ENCODE measurements around the gene TEX22.

The TEX22 gene

DNA sequence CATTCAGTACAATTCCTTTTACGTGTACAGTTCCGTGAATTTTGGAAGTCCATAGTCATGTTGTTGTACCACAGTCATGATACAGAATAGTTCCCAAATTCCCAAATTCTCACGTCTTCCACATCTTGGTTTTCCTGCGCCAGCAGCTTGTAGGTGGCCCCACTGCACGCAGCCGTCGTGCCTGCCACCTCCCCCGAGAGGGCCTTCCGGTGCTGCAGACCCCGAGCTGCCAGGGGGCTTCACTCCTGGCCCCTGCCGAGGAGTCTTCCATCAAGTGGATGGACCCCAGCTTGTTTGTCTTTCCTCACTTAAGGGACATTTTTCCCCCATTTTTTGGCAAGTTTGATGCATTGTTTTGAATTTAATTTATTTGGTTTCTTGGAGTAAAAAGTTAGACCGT is 38.1 kb downstream of the TEX22 start:
- Histone ChIP-seq H3K18ac (ENCODE audit: low read length) (no peak overlapping the region), H3K36me3 (replicated peaks in 1 of 2; ENCODE audit: control insufficient read depth in 2 of 2, insufficient read depth in 2 of 2, low read length in 2 of 2) (peaks cover 13 to 64% of the 10 kb centered on the region in 2 donors), H3K27ac (replicated peaks; ENCODE audit: low read length) (no peak overlapping the region), H2BK120ac (ENCODE audit: low read depth, low read length) (no peak overlapping the region), H3K23ac (ENCODE audit: low read depth, low read length, poor library complexity) (no peak overlapping the region), H4K91ac (ENCODE audit: low read depth, low read length, poor library complexity) (no peak overlapping the region), H3K9me3 (replicated peaks in 1 of 2; ENCODE audit: control insufficient read depth in 2 of 2, insufficient read depth in 1 of 2, low read depth in 1 of 2, low read length in 2 of 2) (peaks cover 2 to 4% of the 10 kb centered on the region in 2 donors), H3K4me2 (ENCODE audit: insufficient read depth, low read length, poor library complexity, severe bottlenecking) (no peak overlapping the region), H3K4me1 (ENCODE audit: control insufficient read depth in 2 of 2, insufficient read depth in 1 of 2, low read depth in 1 of 2, low read length in 2 of 2) (peaks cover 0 to 4% of the 10 kb centered on the region in 2 donors), H3K4me3 (ENCODE audit: low read length in 2 of 2) (no peak overlapping the region), H3K27me3 (ENCODE audit: control insufficient read depth in 3 of 3, insufficient read depth in 3 of 3, low read depth in 1 of 3, low read length in 3 of 3) (no peaks in the 10 kb centered on the region), H2AFZ (ENCODE audit: low read length) (no peak overlapping the region), H3K79me1 (ENCODE audit: low read depth, low read length) (peaks cover 40% of the 10 kb centered on the region), H2AK5ac (ENCODE audit: low read depth, low read length) (no peak overlapping the region), H3K9ac (ENCODE audit: low read depth, low read length, poor library complexity) (no peak overlapping the region), H2BK5ac (ENCODE audit: low read length) (no peak overlapping the region), H2BK15ac (ENCODE audit: low read length) (no peak overlapping the region), H3K4ac (ENCODE audit: low read length) (no peak overlapping the region), H3K14ac (ENCODE audit: low read length) (no peak overlapping the region), H2BK12ac (ENCODE audit: low read length) (no peak overlapping the region), H4K8ac (ENCODE audit: low read depth, low read length) (no peak overlapping the region)
- no peak for DNase-seq (ENCODE audit: low spot score)
- WGBS, 2 donors (ENCODE audit: extremely low coverage in 2 of 2, insufficient read length in 2 of 2, insufficient replicate concordance in 1 of 2): no CpG with 5 or more reads among the region's 12 CpGs

DNA sequence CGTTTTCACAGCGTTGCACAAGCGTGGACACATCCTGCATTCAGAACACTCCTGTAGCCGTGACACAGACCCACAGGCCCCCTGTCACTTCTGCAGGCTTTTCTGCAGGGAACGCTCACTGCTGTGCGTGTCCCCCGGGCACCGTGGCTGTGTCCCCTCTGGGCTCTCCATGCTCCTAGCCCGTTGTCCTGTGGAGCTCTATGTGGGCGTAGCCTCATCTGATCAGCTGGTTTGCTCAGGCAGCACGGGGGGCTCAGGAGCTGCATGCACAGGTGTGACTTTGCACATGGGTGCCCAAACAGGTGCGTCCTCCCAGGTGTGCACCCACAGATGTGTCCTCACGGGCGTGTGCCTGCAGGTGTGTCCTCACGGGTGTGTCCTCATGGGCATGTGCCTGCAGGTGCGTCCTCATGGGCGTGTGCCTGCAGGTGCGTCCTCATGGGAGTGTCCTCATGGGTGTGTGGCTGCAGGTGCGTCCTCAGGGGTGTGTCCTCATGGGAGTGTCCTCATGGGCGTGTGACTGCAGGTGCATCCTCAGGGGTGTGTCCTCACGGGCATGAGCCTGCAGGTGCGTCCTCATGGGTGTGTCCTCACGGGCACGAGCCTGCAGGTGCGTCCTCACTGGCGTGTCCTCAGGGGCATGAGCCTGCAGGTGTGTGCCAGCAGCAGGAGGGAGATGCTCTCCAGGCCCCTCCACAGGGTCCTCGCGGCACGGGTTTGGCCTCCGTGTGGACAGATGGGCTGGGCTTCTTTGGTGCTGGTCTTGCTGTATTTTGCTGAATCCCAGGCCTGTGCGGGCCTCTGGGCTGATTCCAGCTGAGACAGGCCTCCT is 38.8 kb downstream of the TEX22 start:
- H2BK12ac ChIP-seq (ENCODE audit: low read length): no peak overlapping the region
- no peak overlapping the region for H2BK15ac ChIP-seq (ENCODE audit: low read length)
- H4K91ac ChIP-seq (ENCODE audit: low read depth, low read length, poor library complexity): no peak overlapping the region
- H3K27me3 ChIP-seq (ENCODE audit: control insufficient read depth in 3 of 3, insufficient read depth in 3 of 3, low read depth in 1 of 3, low read length in 3 of 3): no peaks in the 10 kb centered on the region
- DNase-seq (ENCODE audit: low spot score): no peak
- H2BK5ac ChIP-seq (ENCODE audit: low read length): no peak overlapping the region
- whole genome bisulfite sequencing, 2 donors (ENCODE audit: extremely low coverage in 2 of 2, insufficient read length in 2 of 2, insufficient replicate concordance in 1 of 2): no CpG with 5 or more reads among the region's 31 CpGs
- no peak overlapping the region for H2BK120ac ChIP-seq (ENCODE audit: low read depth, low read length)
- H3K4me2 ChIP-seq (ENCODE audit: insufficient read depth, low read length, poor library complexity, severe bottlenecking): peak overlapping the region; percentile 4
- H3K4me3 ChIP-seq (ENCODE audit: low read length in 2 of 2): no peak overlapping the region
- no peak overlapping the region for H3K27ac ChIP-seq (replicated peaks; ENCODE audit: low read length)
- H3K9ac ChIP-seq (ENCODE audit: low read depth, low read length, poor library complexity): peak overlapping the region; percentile 38
- H2AFZ ChIP-seq (ENCODE audit: low read length): no peak overlapping the region
- H3K9me3 ChIP-seq (replicated peaks in 1 of 2; ENCODE audit: control insufficient read depth in 2 of 2, insufficient read depth in 1 of 2, low read depth in 1 of 2, low read length in 2 of 2): peaks cover 2 to 4% of the 10 kb centered on the region in 2 donors
- peaks cover 16 to 66% of the 10 kb centered on the region in 2 donors for H3K36me3 ChIP-seq (replicated peaks in 1 of 2; ENCODE audit: control insufficient read depth in 2 of 2, insufficient read depth in 2 of 2, low read length in 2 of 2)
- H3K18ac ChIP-seq (ENCODE audit: low read length): no peak overlapping the region
- peak overlapping the region; percentile 97 for H3K14ac ChIP-seq (ENCODE audit: low read length)
- peak overlapping the region; percentile 9 for H4K8ac ChIP-seq (ENCODE audit: low read depth, low read length)
- peak overlapping the region; percentile 28 for H3K4ac ChIP-seq (ENCODE audit: low read length)
- H3K4me1 ChIP-seq (ENCODE audit: control insufficient read depth in 2 of 2, insufficient read depth in 1 of 2, low read depth in 1 of 2, low read length in 2 of 2): peaks cover 0 to 4% of the 10 kb centered on the region in 2 donors
- H2AK5ac ChIP-seq (ENCODE audit: low read depth, low read length): no peak overlapping the region
- peaks cover 40% of the 10 kb centered on the region for H3K79me1 ChIP-seq (ENCODE audit: low read depth, low read length)
- peak overlapping the region; percentile 77 for H3K23ac ChIP-seq (ENCODE audit: low read depth, low read length, poor library complexity)

DNA sequence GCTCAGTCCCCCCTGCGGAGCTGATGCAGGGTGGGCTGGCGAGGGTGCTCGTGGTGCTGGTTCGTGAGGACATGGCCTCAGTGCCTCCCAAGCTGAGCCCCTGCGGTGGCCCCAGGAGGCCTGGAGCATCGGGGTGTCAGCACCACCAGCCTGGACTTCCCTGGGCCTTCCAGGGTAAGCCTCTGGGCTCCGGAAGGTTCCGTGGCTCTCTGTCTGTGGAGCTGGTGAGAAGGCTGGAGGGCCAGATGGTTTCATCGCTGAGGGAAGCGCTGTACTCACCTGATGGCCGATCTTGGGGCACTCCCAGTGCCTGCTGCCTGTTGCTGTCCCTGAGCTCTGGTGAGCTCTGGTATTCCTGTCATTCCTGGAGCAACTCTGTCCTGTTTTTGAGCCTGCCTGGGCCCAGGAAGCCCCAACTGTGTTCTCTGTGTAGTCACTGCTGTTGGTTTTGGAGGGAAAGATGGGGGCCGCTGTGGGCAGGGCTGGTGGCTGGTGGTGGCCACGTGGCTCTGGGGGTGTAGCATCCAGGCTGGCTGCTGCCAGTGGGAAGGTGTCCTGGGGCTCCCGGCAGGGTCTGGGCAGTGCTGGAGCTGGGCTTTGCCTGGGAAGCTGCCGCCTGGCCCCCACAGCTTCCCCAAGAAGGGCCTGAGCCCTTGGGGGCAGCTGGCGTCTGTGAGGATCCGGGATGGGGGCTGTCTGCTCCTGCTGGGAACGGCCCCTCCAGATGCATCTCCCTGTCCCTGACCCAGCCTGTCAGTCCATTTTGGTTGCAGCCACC is 39.6 kb downstream of the TEX22 start:
- H2BK15ac ChIP-seq (ENCODE audit: low read length): no peak overlapping the region
- WGBS, 2 donors (ENCODE audit: extremely low coverage in 2 of 2, insufficient read length in 2 of 2, insufficient replicate concordance in 1 of 2): no CpG with 5 or more reads among the region's 18 CpGs
- H3K4ac ChIP-seq (ENCODE audit: low read length): no peak overlapping the region
- no peak overlapping the region for H2BK120ac ChIP-seq (ENCODE audit: low read depth, low read length)
- peaks cover 0 to 4% of the 10 kb centered on the region in 2 donors for H3K4me1 ChIP-seq (ENCODE audit: control insufficient read depth in 2 of 2, insufficient read depth in 1 of 2, low read depth in 1 of 2, low read length in 2 of 2)
- no peak overlapping the region for H4K8ac ChIP-seq (ENCODE audit: low read depth, low read length)
- no peak overlapping the region for H3K4me3 ChIP-seq (ENCODE audit: low read length in 2 of 2)
- DNase-seq (ENCODE audit: low spot score): no peak
- no peak overlapping the region for H3K4me2 ChIP-seq (ENCODE audit: insufficient read depth, low read length, poor library complexity, severe bottlenecking)
- H2AK5ac ChIP-seq (ENCODE audit: low read depth, low read length): no peak overlapping the region
- no peak overlapping the region for H2BK5ac ChIP-seq (ENCODE audit: low read length)
- no peak overlapping the region for H2BK12ac ChIP-seq (ENCODE audit: low read length)
- peak overlapping the region; percentile 2 for H3K9ac ChIP-seq (ENCODE audit: low read depth, low read length, poor library complexity)
- peaks cover 42% of the 10 kb centered on the region for H3K79me1 ChIP-seq (ENCODE audit: low read depth, low read length)
- H3K36me3 ChIP-seq (replicated peaks in 1 of 2; ENCODE audit: control insufficient read depth in 2 of 2, insufficient read depth in 2 of 2, low read length in 2 of 2): peaks cover 23 to 74% of the 10 kb centered on the region in 2 donors
- no peak overlapping the region for H4K91ac ChIP-seq (ENCODE audit: low read depth, low read length, poor library complexity)
- no peaks in the 10 kb centered on the region for H3K27me3 ChIP-seq (ENCODE audit: control insufficient read depth in 3 of 3, insufficient read depth in 3 of 3, low read depth in 1 of 3, low read length in 3 of 3)
- peaks cover 2 to 4% of the 10 kb centered on the region in 2 donors for H3K9me3 ChIP-seq (replicated peaks in 1 of 2; ENCODE audit: control insufficient read depth in 2 of 2, insufficient read depth in 1 of 2, low read depth in 1 of 2, low read length in 2 of 2)
- no peak overlapping the region for H3K23ac ChIP-seq (ENCODE audit: low read depth, low read length, poor library complexity)
- no peak overlapping the region for H3K18ac ChIP-seq (ENCODE audit: low read length)
- no peak overlapping the region for H2AFZ ChIP-seq (ENCODE audit: low read length)
- no peak overlapping the region for H3K27ac ChIP-seq (replicated peaks; ENCODE audit: low read length)
- H3K14ac ChIP-seq (ENCODE audit: low read length): no peak overlapping the region

DNA sequence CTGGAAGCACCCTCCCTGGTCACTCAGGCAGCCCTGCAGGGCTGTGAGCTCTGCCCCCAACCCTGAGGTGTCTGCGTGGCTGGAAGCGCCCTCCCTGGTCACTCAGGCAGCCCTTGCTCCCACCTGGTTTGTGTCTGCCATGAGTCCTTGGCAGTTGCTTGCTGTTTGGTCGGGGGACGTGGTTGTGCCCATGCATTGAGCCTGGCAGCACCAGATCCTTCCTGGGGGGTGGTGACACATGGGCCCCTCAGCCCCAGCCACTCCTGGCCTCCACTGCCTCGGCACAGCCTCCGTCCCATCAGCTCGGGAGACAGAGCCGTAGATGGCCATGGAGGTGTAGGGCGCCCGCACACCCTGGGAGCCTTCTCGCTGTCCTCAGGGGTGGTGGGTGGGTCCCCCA is 40.8 kb downstream of the TEX22 start:
- Histone ChIP-seq H3K4ac (ENCODE audit: low read length) (no peak overlapping the region), H2BK12ac (ENCODE audit: low read length) (no peak overlapping the region), H4K91ac (ENCODE audit: low read depth, low read length, poor library complexity) (no peak overlapping the region), H3K23ac (ENCODE audit: low read depth, low read length, poor library complexity) (peak overlapping the region; percentile 75), H3K9me3 (replicated peaks in 1 of 2; ENCODE audit: control insufficient read depth in 2 of 2, insufficient read depth in 1 of 2, low read depth in 1 of 2, low read length in 2 of 2) (peaks cover 2 to 4% of the 10 kb centered on the region in 2 donors), H2BK15ac (ENCODE audit: low read length) (no peak overlapping the region), H3K27me3 (ENCODE audit: control insufficient read depth in 3 of 3, insufficient read depth in 3 of 3, low read depth in 1 of 3, low read length in 3 of 3) (no peaks in the 10 kb centered on the region), H3K4me2 (ENCODE audit: insufficient read depth, low read length, poor library complexity, severe bottlenecking) (no peak overlapping the region), H2AK5ac (ENCODE audit: low read depth, low read length) (no peak overlapping the region), H3K9ac (ENCODE audit: low read depth, low read length, poor library complexity) (peak overlapping the region; percentile 30), H3K18ac (ENCODE audit: low read length) (no peak overlapping the region), H3K14ac (ENCODE audit: low read length) (no peak overlapping the region), H3K36me3 (replicated peaks in 1 of 2; ENCODE audit: control insufficient read depth in 2 of 2, insufficient read depth in 2 of 2, low read length in 2 of 2) (peaks cover 27 to 75% of the 10 kb centered on the region in 2 donors), H3K79me1 (ENCODE audit: low read depth, low read length) (peaks cover 42% of the 10 kb centered on the region), H3K4me3 (ENCODE audit: low read length in 2 of 2) (no peak overlapping the region), H2BK120ac (ENCODE audit: low read depth, low read length) (no peak overlapping the region), H3K27ac (replicated peaks; ENCODE audit: low read length) (no peak overlapping the region), H4K8ac (ENCODE audit: low read depth, low read length) (no peak overlapping the region), H2BK5ac (ENCODE audit: low read length) (no peak overlapping the region), H2AFZ (ENCODE audit: low read length) (no peak overlapping the region), H3K4me1 (ENCODE audit: control insufficient read depth in 2 of 2, insufficient read depth in 1 of 2, low read depth in 1 of 2, low read length in 2 of 2) (no peaks in the 10 kb centered on the region)
- WGBS, 2 donors (ENCODE audit: extremely low coverage in 2 of 2, insufficient read length in 2 of 2, insufficient replicate concordance in 1 of 2): no CpG with 5 or more reads among the region's 11 CpGs
- DNase-seq (ENCODE audit: low spot score): no peak
